HG03064 (cell line): Measurements from ENCODE around the gene STPG2.
"Not testable (repeated sequence)": the region's sequence is repeated elsewhere in the genome, so short reads cannot be mapped to it uniquely, and the experiment has no call there.

ENCODE experiments used
- ATAC-seq: cut with Tn5 transposase; IDR thresholded peaks from one replicate; pipeline ENCODE4 v1.9.1; 2021; ENCODE audit warnings: low read depth; ENCODE audit not compliant: unreplicated experiment

The STPG2 gene

DNA sequence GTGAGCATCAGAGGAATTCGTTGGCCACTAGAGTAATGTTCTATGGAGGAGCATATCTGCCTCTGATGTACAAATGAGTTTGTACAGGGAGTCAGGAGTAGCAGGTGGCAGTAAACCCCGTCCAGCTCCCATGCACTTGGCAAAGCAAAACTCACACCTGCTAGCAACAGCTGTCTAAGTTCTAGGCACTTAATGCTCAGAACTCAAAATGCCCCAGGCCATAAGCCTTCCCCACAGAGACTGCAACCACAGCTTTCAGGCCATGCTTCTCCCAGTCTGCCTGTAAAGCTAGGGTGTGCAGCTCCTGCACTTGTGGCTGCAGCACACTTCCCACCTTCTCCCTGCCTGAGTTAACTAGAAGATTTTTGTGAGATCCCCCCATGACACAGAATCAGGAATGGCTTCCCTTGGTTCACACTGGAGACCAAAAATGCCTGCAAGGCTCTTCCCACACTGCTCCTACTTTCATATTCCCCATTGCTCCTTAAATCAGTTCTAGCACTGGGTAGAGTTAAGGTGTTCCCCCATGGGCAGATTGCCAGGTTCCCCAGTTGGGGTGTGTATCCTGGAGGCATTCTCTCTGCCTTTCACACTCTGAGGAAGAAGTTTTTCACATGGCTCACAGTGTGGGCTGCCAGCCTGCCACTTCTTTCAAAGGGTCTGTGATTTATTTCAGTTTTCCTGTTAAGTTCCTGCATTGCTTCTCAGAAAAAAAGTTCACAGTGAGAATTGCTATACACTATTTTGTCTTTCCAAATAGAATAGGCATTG lies 189.9 kb downstream of the STPG2 start:
- ATAC-seq: no peak

DNA sequence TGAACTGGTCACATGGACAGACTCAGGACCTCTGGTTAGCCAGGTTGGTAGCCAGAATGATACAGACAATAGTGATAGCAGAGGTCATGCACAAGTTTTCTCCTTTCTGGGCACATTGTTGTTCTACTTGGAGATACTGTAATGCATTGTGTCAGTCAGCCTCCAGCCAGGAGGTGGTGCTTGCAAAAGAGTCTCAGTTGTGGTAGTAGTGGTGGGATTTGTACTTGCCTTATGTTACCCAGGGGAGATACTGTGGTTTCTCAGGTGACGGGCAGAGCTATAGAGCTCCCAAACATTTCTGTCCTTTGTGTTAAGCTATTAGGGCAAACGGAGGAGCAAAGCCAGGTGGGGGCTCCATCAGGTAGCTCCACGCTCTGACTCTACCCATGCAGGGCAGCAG lies 190.5 kb downstream of the STPG2 start:
- ATAC-seq: no peak

- no peak for ATAC-seq
Measured at GRCh38 chr4:97950836-97951235, 192.4 kb downstream of the STPG2 start.

DNA sequence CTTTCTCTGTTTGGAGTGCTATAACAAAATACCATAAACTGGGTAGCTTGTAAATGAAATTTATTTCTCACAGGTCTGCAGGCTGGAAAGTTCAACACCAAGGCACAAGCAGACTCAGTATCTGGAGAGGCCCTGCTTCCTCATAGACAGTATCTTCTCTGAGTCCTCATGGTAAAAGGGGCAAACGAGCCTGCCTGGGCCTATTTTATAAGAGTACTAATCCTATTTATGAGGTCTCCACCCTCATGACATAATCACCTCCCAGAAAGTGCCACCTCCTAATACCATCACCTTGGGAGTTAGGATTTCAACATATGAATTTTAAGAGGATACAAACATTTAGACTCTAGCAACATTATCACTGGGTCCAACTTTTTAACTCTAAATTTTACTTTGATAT lies 200.3 kb downstream of the STPG2 start:
- ATAC-seq: no peak

DNA sequence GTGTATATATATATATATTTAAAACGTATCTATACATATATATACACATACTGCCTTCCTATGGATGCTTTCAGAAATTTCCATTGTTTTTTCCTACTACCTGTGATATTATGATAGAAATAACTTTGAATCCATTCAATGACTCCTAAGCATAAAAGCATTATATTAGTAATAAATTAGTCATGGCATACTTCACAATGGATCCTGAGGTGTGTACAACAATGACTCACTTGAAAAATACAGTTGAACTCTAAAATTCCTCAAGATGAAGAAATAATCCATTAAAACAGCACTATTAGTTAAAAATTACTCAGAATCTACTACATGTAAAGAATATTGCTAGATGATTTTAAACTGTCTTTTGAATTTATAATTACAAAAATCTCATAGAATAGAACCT lies 201.1 kb downstream of the STPG2 start:
- ATAC-seq: no peak

DNA sequence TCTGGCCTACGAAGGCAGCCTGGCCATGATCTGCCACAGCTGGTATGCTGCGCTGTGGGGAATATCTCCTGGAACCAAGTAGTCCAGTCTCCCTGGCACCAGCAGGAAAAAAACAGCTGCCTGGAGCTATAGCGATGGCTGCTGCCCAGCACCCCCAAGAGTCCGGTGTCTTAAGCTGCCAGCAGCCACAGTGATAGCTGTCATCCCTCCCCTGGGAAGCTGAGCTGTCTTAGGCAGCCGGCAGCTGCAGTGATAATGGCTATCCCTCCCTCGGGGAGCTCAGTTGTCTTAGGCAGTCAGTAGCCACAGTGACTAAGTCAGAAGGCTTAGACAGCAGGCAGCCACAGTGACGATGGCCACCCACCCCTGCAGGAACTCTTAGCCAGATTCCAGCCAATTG lies 205.1 kb downstream of the STPG2 start:
- ATAC-seq: no peak

GRCh38 chr4:97924341-97924958 lies 218.8 kb downstream of the STPG2 start:
- ATAC-seq: no peak

DNA sequence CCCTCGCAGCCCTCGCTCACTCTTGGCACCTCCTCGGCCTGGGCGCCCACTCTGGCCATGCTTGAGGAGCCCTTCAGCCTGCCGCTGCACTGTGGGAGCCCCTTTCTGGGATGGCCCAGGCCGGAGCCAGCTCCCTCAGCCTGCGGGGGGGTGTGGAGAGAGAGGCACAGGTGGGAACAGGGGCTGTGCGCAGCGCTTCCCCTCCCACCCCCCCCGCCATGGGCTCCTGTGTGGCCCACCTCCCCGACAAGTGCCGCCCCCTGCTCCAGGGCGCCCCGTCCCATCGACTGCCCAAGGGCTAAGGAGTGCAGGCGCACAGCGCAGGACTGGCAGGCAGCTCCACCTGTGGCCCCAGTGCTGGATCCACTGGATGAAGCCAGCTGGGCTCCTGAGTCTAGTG lies 220.2 kb downstream of the STPG2 start:
- ATAC-seq: no peak

GRCh38 chr4:97917115-97917514 lies 226.2 kb downstream of the STPG2 start:
- no peak for ATAC-seq

DNA sequence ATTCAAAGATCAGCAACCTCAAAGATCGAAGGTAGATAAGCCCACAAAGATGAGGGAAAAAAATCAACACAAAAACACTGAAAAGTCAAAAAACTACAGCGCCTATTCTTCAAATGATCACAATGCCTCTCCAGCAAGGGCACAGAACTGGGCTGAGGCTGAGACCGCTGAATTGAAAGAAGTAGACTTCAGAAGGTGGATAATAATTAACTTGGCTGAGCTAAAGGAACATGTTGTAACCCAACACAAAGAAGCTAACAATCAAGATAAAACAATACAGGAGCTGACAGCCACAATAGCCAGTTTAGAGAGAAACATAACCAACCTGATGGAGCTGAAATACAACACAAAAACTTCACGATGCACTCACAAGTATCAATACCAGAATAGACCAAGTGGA lies 231.1 kb downstream of the STPG2 start:
- no peak for ATAC-seq

- no peak for ATAC-seq
Measured at GRCh38 chr4:97911236-97911906, 231.9 kb downstream of the STPG2 start.

DNA sequence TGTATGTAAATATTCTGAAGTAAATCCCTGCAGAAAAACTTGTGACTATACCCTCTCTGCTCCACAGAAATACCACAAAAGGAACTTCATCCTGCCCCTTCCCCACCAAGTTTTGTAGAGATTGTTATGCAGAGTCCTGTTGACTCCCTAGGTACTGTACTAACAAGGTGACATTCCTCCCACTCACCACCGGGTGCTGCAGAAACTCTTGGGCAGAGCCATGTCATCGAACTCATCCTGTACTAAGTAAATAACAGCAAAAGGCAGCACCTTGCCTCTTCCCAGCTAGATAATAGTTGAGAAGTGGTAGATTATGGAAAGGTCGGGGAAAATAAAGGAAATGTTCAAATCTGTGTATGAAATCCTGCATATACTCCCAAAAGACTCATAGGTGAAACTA lies 233.3 kb downstream of the STPG2 start:
- ATAC-seq: no peak

GRCh38 chr4:97903436-97904189 lies 239.7 kb downstream of the STPG2 start:
- ATAC-seq: not testable (repeated sequence)

DNA sequence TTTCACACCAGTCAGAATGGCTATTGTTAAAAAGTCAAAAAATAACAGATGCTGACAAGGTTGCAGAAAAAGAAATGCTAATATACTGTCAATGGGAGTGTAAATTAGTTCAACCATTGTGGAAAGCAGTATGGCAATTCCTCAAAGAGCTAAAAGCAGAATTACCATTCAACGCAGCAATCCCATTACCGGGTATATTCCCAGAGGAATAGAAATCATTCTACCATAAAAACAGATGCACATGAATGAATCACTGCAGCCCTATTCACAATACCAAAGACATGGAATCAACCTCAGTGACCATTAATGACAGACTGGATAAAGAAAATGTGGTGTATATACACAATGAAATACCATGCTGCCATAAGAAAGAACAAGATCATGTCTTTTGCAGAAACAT lies 243.0 kb downstream of the STPG2 start:
- ATAC-seq: no peak

DNA sequence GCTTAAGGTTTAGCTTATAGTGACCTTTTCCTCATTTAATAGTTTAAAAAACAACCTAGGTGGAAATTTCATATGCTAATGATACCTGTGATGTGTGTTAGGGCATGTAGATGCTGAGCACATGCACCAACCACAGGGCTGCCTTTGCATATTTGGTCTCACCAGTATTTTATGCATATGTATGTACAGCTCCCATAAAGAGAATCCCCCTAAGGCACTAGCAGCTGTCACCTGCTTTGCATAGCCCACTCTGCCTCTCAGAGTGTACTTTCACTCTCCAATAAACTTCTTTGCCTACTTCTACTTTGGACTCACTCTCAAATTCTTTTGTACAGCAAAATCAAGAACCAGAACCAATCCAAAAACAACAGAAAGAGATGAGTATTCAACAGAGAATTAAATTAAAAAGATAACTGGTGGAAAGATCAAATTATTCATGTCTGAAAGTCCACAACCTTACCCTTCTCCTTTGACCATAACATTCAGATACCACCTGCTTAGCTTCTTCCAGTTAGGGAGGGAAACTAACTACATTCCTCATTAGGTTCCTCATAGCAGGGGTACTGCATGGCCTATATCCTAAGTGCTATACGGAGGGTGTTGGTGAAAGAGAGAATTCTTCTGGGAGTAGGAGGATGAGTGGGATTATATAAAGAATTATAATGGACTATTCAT lies 250.5 kb downstream of the STPG2 start:
- no peak for ATAC-seq

- no peak for ATAC-seq
Measured at GRCh38 chr4:97879942-97880341, 263.3 kb downstream of the STPG2 start.

- no peak for ATAC-seq
Measured at GRCh38 chr4:97868097-97868496, 275.2 kb downstream of the STPG2 start.

GRCh38 chr4:97867557-97868091 lies 275.7 kb downstream of the STPG2 start:
- ATAC-seq: no peak

DNA sequence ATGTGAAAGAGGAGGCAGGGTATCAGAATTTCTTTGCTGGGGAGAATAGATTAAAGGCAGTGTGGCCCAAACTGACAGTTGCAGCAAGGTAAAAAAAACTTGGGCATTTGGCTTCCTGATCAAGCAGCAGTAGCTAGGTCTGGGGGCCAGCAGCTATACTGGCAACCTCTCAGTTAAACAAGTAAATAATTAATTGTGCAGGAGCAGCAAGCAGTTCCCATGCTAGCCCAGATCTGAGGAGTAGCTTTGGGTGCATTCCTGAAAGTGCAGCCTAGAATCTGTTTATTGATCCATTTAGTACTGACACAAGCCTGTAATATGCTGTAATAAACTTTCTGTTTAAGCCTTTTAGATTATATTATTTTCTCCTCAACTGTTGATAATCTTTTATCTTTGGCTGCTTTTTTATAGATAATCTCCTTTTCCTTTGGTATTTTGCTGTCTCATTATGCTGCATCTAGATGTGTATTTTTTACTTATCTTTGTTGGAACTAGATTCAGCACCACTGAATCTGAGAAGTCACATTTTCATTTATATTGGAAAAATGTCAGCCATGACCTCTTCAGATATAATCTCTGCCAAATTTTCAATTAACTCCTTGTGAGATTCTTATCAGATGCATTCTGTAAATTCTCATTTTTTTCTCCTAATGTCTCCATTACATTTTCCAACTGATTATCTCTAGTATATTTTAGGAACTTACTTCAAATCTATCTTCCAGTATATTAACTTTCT lies 276.3 kb downstream of the STPG2 start:
- no peak for ATAC-seq

DNA sequence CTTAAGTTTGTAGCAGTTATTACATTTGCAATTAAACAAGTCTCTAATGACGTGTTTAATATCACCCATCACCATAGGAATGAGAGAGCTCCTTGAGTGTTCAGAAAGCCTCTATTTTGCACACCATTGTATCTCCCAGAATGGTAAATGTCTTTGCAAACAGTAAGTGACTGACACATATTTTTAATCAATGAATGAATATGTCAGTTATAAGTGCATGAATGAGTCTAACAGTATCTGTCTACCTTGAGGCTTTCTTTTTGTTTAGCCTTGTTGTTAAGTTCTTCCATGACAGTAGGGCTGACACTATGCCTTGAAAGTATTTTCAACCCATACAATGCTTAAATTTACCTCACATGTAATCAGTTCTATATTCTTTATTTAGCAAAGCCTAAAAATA lies 292.2 kb downstream of the STPG2 start:
- no peak for ATAC-seq
